OCI-LY1 (cell line): ENCODE measurements around the gene KRT73.

ENCODE experiments used
- H2AFZ ChIP-seq: fragments of 200-600 bp; sonication (generic), shearing (Covaris generic); 2 replicates; pipeline ENCODE4 v1.6.0; 2014; ENCODE audit warnings: antibody characterized with exemption, mild to moderate bottlenecking, low read length
- H3F3A ChIP-seq: fragments of 200-600 bp; sonication (generic), shearing (Covaris generic); 2 replicates; pipeline ENCODE4 v1.6.0; 2014; ENCODE audit warnings: mild to moderate bottlenecking, antibody characterized with exemption, low read length, moderate library complexity; ENCODE audit not compliant: insufficient read depth
- H3K27ac ChIP-seq: fragments of 200-600 bp; sonication (generic); 2 replicates; pipeline ENCODE4 v1.5.1; 2014; ENCODE audit warnings: low read length, mixed run types, mild to moderate bottlenecking, low read depth; ENCODE audit not compliant: poor library complexity, severe bottlenecking
- H3K27me3 ChIP-seq: fragments of 200-600 bp; sonication (generic); 2 replicates; pipeline ENCODE4 v1.6.0; 2014; ENCODE audit warnings: antibody characterized with exemption, mild to moderate bottlenecking, low read length, moderate library complexity; ENCODE audit not compliant: insufficient read depth
- H3K36me3 ChIP-seq: fragments of 200-600 bp; sonication (generic); 2 replicates; pipeline ENCODE4 v1.6.1; 2014; ENCODE audit warnings: mild to moderate bottlenecking, antibody characterized with exemption, low read length, moderate library complexity, mixed read lengths; ENCODE audit not compliant: insufficient read depth
- H3K4me1 ChIP-seq: fragments of 200-600 bp; sonication (generic); 2 replicates; pipeline ENCODE4 v1.5.1; 2014; ENCODE audit warnings: mild to moderate bottlenecking, low read length, moderate library complexity; ENCODE audit not compliant: insufficient read depth, severe bottlenecking
- H3K4me2 ChIP-seq: fragments of 200-600 bp; sonication (generic), shearing (Covaris generic); 2 replicates; pipeline ENCODE4 v1.6.1; 2014; ENCODE audit warnings: low read length
- H3K4me3 ChIP-seq: fragments of 200-600 bp; sonication (generic); 2 replicates; pipeline ENCODE4 v1.5.1; 2014; ENCODE audit warnings: low read length, low read depth, mild to moderate bottlenecking, mixed read lengths; ENCODE audit not compliant: poor library complexity, severe bottlenecking
- H3K79me2 ChIP-seq: fragments of 200-600 bp; shearing (Covaris generic); 2 replicates; pipeline ENCODE4 v1.6.1; 2016; ENCODE audit warnings: mixed run types, low read length, mixed read lengths; ENCODE audit not compliant: insufficient read depth
- H3K9ac ChIP-seq: fragments of 200-600 bp; sonication (generic), shearing (Covaris generic); 2 replicates; pipeline ENCODE4 v1.6.1; 2014; ENCODE audit warnings: mild to moderate bottlenecking, low read length, mixed read lengths
- H3K9me2 ChIP-seq: fragments of 200-600 bp; sonication (generic), shearing (Covaris generic); 2 replicates; pipeline ENCODE4 v1.6.1; 2014; ENCODE audit warnings: low read depth, mild to moderate bottlenecking, low read length, mixed read lengths
- H3K9me3 ChIP-seq: fragments of 200-600 bp; shearing (Covaris generic); 2 replicates; pipeline ENCODE4 v1.6.1; 2014; ENCODE audit warnings: low read length, mixed read lengths
- H4K20me1 ChIP-seq: fragments of 200-600 bp; sonication (generic), shearing (Covaris generic); 2 replicates; pipeline ENCODE4 v1.6.0; 2016; ENCODE audit warnings: mild to moderate bottlenecking, low read length; ENCODE audit not compliant: insufficient read depth
- CTCF ChIP-seq: fragments of 200-600 bp; sonication (generic), shearing (Covaris generic); IDR thresholded peaks from 2 replicates; pipeline ENCODE4 v1.5.1; 2017; ENCODE audit warnings: mild to moderate bottlenecking, antibody characterized with exemption, low read length, moderate library complexity, mixed read lengths
- EZH2 ChIP-seq: fragments of 200-600 bp; sonication (generic), shearing (Covaris generic); IDR thresholded peaks from 2 replicates; pipeline ENCODE4 v1.8.0; 2017; ENCODE audit warnings: borderline replicate concordance, mixed run types, mild to moderate bottlenecking, antibody characterized with exemption, low read length, moderate library complexity, mixed read lengths

The KRT73 gene

GRCh38 chr12:52666471-52666870 is 48.1 kb upstream of the KRT73 start:
- no peaks in the 10 kb centered on the region for H3K27me3 ChIP-seq
- no peak overlapping the region for H3K9ac ChIP-seq
- no peaks in the 10 kb centered on the region for H3K4me1 ChIP-seq
- H2AFZ ChIP-seq, result no peak overlapping the region
- no peaks in the 10 kb centered on the region for H3K9me2 ChIP-seq
- no peak overlapping the region for H3K4me3 ChIP-seq
- H3K27ac ChIP-seq, result no peak overlapping the region
- H3K36me3 ChIP-seq, result no peaks in the 10 kb centered on the region
- H3K4me2 ChIP-seq, result no peak overlapping the region
- H3K9me3 ChIP-seq, result no peaks in the 10 kb centered on the region
- H3K79me2 ChIP-seq, result no peaks in the 10 kb centered on the region
- no peaks in the 10 kb centered on the region for H4K20me1 ChIP-seq
- no peak for TF ChIP-seq CTCF
- H3F3A ChIP-seq, result no peaks in the 10 kb centered on the region

- Histone ChIP-seq H3K27me3 (no peaks in the 10 kb centered on the region), H3K79me2 (no peaks in the 10 kb centered on the region), H3K4me1 (no peaks in the 10 kb centered on the region), H3K36me3 (no peaks in the 10 kb centered on the region), H3K4me3 (no peak overlapping the region), H2AFZ (no peak overlapping the region), H3K27ac (no peak overlapping the region), H3K4me2 (no peak overlapping the region), H4K20me1 (no peaks in the 10 kb centered on the region), H3K9me2 (no peaks in the 10 kb centered on the region), H3F3A (no peaks in the 10 kb centered on the region), H3K9ac (no peak overlapping the region), H3K9me3 (no peaks in the 10 kb centered on the region)
- no peak for TF ChIP-seq CTCF
- no peak for TF ChIP-seq EZH2
Observed at GRCh38 chr12:52663420-52663819, 45.1 kb upstream of the KRT73 start.

- Histone ChIP-seq H4K20me1 (no peaks in the 10 kb centered on the region), H3K9me3 (no peaks in the 10 kb centered on the region), H3K4me1 (no peaks in the 10 kb centered on the region), H3F3A (no peaks in the 10 kb centered on the region), H3K4me3 (no peak overlapping the region), H3K27ac (no peak overlapping the region), H3K36me3 (no peaks in the 10 kb centered on the region), H3K27me3 (no peaks in the 10 kb centered on the region), H3K9ac (no peak overlapping the region), H3K79me2 (no peaks in the 10 kb centered on the region), H2AFZ (no peak overlapping the region), H3K9me2 (no peaks in the 10 kb centered on the region), H3K4me2 (no peak overlapping the region)
- no peak for TF ChIP-seq EZH2
Observed at GRCh38 chr12:52662918-52663229, 44.5 kb upstream of the KRT73 start.

- no peak overlapping the region for H3K4me3 ChIP-seq
- 0 out of 2 replicates have a peak, but pooled peaks cover 3% of the 10 kb centered on the region for H3K27me3 ChIP-seq
- no peak overlapping the region for H3K27ac ChIP-seq
- no peak overlapping the region for H3K9ac ChIP-seq
- no peaks in the 10 kb centered on the region for H3K4me1 ChIP-seq
- TF ChIP-seq EZH2 (no peak), CTCF (no peak)
- no peaks in the 10 kb centered on the region for H3K36me3 ChIP-seq
- no peak overlapping the region for H3K4me2 ChIP-seq
- H3K79me2 ChIP-seq, result no peaks in the 10 kb centered on the region
- H3K9me2 ChIP-seq, result no peaks in the 10 kb centered on the region
- no peaks in the 10 kb centered on the region for H3F3A ChIP-seq
- H2AFZ ChIP-seq, result no peak overlapping the region
- H3K9me3 ChIP-seq, result no peaks in the 10 kb centered on the region
- H4K20me1 ChIP-seq, result no peaks in the 10 kb centered on the region
Observed at GRCh38 chr12:52662093-52662917, 43.9 kb upstream of the KRT73 start.
